ENCODE measurements around the gene ITIH3.

Gene ITIH3

GRCh38 chr3:52827441-52827840, 32.8 kb downstream of the ITIH3 start:
- DNase-seq (ENCODE audit: low read depth in 2 of 2): no peak

- no peak for DNase-seq (ENCODE audit: low read depth in 2 of 2)
These were observed 33.3 kb downstream of the ITIH3 start for GRCh38 chr3:52827866-52828376.

GRCh38 chr3:52829482-52829881, 34.9 kb downstream of the ITIH3 start:
- DNase-seq (ENCODE audit: low read depth in 2 of 2): no peak

- no peak for DNase-seq (ENCODE audit: low read depth in 2 of 2)
These were observed 35.4 kb downstream of the ITIH3 start for GRCh38 chr3:52829906-52830463.

- no peak for DNase-seq (ENCODE audit: low read depth in 2 of 2)
These were observed 36.1 kb downstream of the ITIH3 start, which contains the start of gene ITIH4 for GRCh38 chr3:52830535-52831258. ITIH4 (minus strand) TSS chr3:52830672; CDS start chr3:52830642, 30 bp downstream.

- no peak for DNase-seq (ENCODE audit: low read depth in 2 of 2)
These were observed 37.1 kb downstream of the ITIH3 start for GRCh38 chr3:52831500-52832301.

GRCh38 chr3:52833202-52833601, 38.6 kb downstream of the ITIH3 start:
- DNase-seq (ENCODE audit: low read depth in 2 of 2): no peak

- no peak for DNase-seq (ENCODE audit: low read depth in 2 of 2)
These were observed 40.4 kb downstream of the ITIH3 start, which contains the start of gene MUSTN1 for GRCh38 chr3:52834871-52835501. MUSTN1 (minus strand) TSS chr3:52835019; CDS start chr3:52834948, 71 bp downstream.

- DNase-seq (ENCODE audit: low read depth in 2 of 2): no peak
These were observed 41.3 kb downstream of the ITIH3 start for GRCh38 chr3:52835766-52836470.

- DNase-seq (ENCODE audit: low read depth in 2 of 2): no peak
These were observed 41.9 kb downstream of the ITIH3 start for GRCh38 chr3:52836471-52836845.

- no peak for DNase-seq (ENCODE audit: low read depth in 2 of 2)
These were observed 42.4 kb downstream of the ITIH3 start for GRCh38 chr3:52836986-52837385.

- peak in 1 of 2 donors; percentile 6 for DNase-seq (ENCODE audit: low read depth in 2 of 2)
These were observed 44.1 kb downstream of the ITIH3 start for GRCh38 chr3:52838561-52839267.

- DNase-seq (ENCODE audit: low read depth in 2 of 2): no peak
These were observed 44.6 kb downstream of the ITIH3 start for GRCh38 chr3:52839268-52839575.

- DNase-seq (ENCODE audit: low read depth in 2 of 2): no peak
These were observed 45.4 kb downstream of the ITIH3 start for GRCh38 chr3:52839892-52840545.

- DNase-seq (ENCODE audit: low read depth in 2 of 2): no peak
These were observed 46.8 kb downstream of the ITIH3 start for GRCh38 chr3:52841211-52841980.

- no peak for DNase-seq (ENCODE audit: low read depth in 2 of 2)
These were observed 47.4 kb downstream of the ITIH3 start for GRCh38 chr3:52841981-52842340.

GRCh38 chr3:52842424-52842823, 47.8 kb downstream of the ITIH3 start:
- DNase-seq (ENCODE audit: low read depth in 2 of 2): no peak

- DNase-seq (ENCODE audit: low read depth in 2 of 2): no peak
These were observed 48.7 kb downstream of the ITIH3 start for GRCh38 chr3:52843108-52843865.

GRCh38 chr3:52843881-52844280, 49.3 kb downstream of the ITIH3 start:
- no peak for DNase-seq (ENCODE audit: low read depth in 2 of 2)

Measured in stimulated activated CD8-positive, alpha-beta memory T cell treated with anti-CD3 and anti-CD28 coated beads, Interleukin-2, amount 100 ng/mL, for 1 hour (primary cell).